Activated CD4-positive, alpha-beta T cell treated with anti-CD3 and anti-CD28 coated beads for 48 hours (primary cell): Measurements from ENCODE around the gene CRB2.

Experiments
- DNase-seq: peaks from one replicate; pipeline ENCODE4 v3.0.0-alpha.2; 2020

CRB2 gene

GRCh38 chr9:123355761-123356431, at the start of gene CRB2:
Gene CRB2 (plus strand): TSS chr9:123356197. CDS start chr9:123356261, 64 bp downstream.
- DNase-seq: no peak

GRCh38 chr9:123309611-123310010, 46.4 kb upstream of the CRB2 start:
- no peak for DNase-seq

GRCh38 chr9:123310551-123311249, 45.3 kb upstream of the CRB2 start:
- DNase-seq: no peak

DNA sequence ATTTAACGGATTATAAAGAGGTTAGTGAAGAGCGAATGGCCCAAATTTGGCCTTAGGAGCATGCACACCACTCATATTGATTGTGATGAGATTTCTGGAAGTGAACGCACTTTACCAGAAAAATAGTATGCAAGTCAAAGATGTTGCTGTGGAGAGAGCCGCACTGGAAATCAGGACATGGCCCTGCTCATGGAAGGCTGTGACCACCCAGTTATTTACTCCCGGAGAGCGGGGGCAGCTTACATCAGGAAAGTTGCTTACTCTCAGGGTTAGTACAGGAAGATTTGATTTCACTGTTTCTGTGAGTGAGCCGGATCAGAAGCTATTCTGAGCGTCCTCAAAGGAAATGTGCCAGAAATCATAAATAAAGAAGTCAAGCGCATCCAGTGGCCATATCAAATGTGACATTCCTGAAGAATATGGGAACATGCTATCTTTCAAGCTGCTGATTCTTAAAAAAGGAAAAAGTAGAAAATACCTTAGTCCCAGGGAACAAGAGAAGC, 44.7 kb upstream of the CRB2 start:
- no peak for DNase-seq

DNA sequence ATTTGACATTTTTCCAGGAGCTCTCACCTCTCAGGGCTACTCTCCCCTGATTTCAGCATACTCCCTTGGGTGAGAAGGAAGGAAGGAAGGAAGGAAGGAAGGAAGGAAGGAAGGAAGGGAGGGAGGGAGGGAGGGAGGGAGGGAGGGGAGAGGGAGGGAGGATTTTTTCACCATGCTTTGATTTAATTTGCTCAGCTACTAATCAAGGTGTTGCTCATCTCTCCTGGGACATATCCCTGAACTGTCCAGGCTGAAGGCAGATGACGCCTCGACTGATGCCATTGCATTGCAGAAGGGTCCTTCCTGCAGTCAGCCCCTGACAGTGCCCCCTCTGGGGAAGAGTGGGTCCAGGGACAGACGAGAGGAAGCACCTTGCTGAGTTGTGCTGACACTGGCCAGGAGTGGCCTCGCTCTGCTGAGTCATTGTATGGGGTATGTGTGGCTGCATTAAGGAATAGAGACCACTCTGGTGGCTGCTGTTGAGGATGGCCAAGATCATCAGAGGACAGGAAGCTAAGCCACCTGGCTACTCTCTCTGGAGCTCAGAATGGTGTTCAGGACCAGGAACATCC, 43.6 kb upstream of the CRB2 start:
- no peak for DNase-seq

- DNase-seq: no peak
These were observed 41.4 kb upstream of the CRB2 start for GRCh38 chr9:123314617-123315016.

DNA sequence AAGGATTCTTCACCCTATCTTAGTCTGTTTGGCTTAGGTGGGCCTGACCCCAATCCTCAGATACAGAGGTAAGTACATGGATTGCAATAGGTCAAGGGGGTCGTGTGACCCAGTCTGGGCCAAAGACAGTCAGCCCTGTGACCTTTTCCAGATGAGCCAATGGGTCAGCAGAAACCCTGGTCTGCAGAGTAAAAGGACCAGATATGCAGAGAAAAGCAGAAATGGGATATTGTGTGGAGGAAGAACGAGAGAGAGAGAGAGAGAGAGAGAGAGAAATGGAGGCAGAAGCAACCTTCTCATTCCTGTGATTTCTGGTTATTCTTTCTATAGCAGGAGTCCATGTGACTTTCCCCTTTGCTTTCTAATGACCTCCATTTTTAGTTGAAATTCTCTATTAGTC, 40.4 kb upstream of the CRB2 start:
- DNase-seq: no peak

DNA sequence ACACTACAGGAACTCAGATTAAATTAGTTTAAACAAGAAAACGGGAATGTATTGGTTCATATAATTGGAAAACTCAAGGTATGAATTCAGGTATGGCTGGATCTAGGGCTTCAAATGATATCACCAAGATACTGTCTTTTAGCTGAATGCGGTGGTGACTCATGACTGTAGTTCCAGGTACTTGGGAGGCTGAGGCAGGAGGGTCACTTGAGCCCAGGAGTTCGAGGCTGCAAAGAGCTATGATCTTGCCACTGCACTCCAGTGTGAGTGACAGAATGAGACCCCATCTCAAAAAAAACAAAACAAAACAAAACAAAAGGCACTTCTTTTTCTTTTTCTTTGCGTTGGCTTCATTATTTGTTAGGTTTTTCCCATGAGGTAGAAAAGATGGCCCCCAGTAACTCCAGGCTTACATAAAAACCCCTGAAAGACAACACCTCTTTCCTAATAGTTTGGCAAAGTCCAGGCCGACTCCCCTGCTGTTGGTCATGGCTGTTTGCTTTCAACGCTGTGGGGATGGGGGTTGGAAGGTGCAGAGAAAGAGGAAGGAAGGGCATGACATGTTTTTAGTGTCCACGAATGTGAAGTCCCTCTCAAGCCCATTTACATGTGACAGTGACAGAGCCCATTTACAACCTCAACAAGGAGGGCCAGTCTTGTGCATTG, 39.8 kb upstream of the CRB2 start:
- DNase-seq: no peak

- no peak for DNase-seq
These were observed 37.8 kb upstream of the CRB2 start for GRCh38 chr9:123318202-123318601.

DNA sequence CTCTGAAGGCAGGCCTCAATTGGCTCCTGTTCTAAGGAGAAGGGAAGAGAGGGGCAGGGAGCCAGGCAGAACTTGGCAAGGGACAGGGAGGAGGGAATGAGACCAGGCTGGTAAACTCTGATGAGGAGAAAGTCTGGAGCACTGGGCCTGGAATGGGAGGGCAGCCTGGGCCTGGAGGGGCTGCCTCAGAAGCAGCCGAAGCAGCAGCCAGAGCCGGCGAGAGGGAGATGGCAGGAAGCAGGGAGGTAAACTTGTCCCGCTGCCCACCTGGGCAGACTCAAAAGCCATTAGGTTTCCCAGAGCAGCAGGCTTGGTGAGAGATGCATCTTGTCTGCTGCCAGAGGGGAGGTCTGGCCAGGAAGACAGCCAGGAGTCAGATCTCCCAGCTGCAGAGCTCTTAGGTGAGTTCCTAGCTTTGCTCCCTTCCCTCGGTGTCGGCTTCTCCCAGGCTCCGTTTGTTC, 37.0 kb upstream of the CRB2 start:
- DNase-seq: no peak

DNA sequence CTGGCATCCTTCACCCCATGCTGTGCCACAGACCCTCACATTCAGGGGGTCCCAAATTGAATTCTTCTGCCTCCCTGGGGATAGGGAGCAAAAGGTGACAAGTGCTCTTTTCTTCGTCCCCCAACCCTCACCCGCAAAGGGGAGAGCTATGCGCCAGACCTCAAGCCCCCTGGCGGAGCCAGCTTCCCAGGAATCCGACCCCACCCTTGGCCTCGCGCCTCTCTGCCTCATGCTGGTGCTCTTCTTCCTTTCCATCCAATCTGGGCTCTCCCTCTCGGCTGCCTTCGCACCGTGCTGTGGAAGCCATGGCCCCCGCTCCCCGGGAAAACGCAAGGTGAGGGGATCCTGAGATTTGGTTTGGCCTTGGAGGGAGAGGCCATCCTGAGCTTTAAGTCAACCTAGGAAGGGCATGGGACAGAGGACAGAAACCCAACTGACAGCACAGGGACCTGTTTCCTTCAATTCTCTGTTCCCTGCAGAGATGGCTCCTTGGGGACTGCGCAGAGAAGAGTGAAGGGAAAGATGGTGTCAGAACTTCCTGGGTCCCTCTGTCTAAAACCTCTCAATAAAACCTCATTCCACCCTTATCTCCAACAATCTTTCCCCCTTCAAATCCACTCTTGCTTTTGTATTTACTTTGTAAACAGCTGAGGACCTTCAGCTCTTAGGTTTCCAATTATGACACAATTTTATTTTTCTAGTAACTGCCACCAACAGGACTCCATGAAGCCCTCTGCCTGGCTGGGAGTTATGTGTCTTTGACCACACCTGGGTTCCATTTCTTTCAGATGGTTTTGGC, 36.3 kb upstream of the CRB2 start:
- DNase-seq: no peak

DNA sequence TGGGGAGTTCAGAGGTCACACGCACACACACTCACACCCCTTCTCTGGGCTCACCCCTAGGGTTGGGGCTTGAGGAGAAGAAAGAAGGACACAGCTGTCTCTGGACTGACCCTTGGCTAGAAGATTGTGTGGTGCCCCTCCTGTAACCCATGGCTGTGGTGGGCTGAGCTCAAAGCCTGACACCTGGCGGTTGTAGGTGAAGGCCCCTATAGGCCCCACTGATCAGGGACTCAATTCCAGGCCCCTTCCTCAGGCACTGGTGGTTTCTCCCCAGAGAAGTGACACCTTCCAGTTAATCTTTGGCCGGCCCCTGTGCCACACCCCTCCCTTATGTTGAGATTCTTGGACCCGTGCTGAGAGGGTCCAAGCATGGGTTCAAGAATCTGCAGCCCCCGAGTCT, 35.2 kb upstream of the CRB2 start:
- DNase-seq: no peak

- no peak for DNase-seq
These were observed 34.3 kb upstream of the CRB2 start for GRCh38 chr9:123321616-123322272.

- peak; percentile 68 for DNase-seq
These were observed 33.5 kb upstream of the CRB2 start for GRCh38 chr9:123322273-123323195.

DNA sequence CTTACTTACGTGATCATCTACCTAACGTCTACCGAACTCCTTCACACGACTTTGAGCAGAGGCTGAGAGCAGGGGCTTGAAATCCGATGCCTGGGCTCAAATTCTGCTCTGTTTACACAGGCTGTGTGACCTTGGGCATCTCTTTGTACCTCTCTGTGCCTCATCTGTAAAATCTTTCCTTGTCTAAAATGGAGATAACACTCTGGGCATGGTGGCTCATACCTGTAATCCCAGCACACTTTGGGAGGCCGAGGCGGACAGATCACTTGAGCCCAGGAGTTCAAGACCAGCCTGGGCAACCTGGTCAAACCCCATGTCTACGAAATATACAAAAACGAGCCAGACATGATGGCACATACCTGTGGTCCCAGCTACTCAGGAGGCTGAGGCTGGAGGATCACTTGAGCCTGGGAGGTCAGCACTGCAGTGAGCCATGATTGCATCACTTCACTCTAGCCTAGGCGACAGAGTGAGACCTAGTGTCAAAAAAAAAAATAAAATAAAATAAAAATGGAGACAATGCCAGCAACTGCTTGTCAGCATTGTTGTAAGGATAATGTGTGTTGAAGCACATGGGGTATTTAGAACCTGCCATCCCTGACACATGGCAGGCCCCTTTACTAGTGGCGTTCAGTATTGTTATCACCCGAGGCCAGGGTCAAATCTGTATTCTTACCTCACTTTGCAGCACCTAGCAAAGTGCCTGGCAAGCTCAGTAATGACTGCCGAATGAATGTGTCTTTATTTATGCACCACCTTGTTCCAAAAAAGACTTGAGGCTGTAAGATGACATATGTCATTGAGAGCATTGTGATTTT, 32.6 kb upstream of the CRB2 start:
- no peak for DNase-seq

DNA sequence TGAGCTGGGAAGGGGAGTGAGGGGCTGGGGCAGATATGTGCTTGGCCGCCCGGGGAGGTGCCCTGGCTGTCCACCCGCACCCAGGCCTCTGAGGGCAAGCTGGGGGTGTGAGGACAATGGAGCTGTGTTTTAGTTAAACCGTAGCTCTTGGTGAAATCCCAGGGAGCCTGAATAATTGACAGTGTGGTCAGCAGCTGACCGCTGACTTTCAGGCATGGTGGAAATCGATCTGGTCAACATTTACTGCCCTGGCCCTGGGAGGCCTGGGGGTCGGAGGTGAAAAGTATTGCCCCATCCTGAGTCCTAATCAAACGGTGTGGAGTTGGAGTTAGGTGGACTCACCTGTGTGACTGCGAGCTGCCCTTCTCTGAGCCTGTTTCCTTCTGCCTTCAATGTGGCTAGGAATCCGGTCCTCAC, 31.2 kb upstream of the CRB2 start:
- no peak for DNase-seq

DNA sequence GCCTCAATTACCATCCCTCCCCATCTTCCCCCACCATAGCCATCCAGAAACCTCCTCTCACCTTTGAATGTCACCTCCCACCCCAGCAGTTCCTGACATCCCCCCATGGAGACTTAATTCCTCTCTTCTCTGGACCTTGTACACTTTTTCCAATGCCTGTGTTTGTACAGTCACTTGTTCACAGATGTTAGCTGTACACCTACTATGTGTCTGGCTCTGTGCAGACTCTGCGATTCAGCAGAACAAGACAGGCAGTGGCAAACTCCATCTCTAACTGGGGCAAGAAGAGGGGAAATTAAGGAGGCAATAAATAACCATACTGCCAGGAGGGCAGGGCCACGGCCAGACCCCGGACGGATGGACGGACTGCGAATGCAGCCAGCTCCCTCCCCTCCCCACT, 29.8 kb upstream of the CRB2 start:
- no peak for DNase-seq

DNA sequence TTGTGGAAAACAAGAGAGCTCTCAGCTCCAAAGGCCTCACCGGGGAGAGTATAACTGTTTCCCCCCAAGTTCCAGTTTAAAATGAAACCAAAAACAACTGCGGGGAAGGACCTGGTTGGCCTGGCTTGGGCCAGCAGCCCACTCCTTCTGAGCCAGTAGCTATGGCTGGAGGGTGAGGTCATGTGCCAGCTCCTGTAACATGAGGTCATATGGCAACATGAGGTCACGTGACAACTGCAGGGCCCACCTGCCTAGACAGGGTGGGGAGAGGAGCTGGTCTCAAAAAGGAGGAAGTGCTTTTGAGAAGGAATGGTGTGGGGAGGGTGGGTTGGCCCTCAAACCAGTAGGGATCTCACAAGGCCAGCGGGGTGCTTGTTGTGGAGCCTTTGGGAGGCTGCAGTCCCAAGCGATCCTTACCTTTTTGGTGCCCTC, 29.3 kb upstream of the CRB2 start:
- DNase-seq: no peak

GRCh38 chr9:123327697-123328100, 28.3 kb upstream of the CRB2 start:
- DNase-seq: no peak
